NCI-H128 (cell line): ENCODE measurements around the gene LRRC26.

Source experiments
- DNase-seq: peaks from one replicate; lab custom pipeline; 2025; ENCODE audit not compliant: unreplicated experiment; lab: John Stamatoyannopoulos, UW

The LRRC26 gene

GRCh38 chr9:137157618-137158415, 12.0 kb downstream of the LRRC26 start:
- no peak for DNase-seq

- no peak for DNase-seq
Measured at GRCh38 chr9:137156567-137157375, 13.1 kb downstream of the LRRC26 start.

GRCh38 chr9:137152844-137153405, 16.9 kb downstream of the LRRC26 start:
- DNase-seq, result no peak

GRCh38 chr9:137150617-137151457, 19.0 kb downstream of the LRRC26 start:
- no peak for DNase-seq

- no peak for DNase-seq
Measured at GRCh38 chr9:137149942-137150616, 19.8 kb downstream of the LRRC26 start.

GRCh38 chr9:137149363-137149762, 20.5 kb downstream of the LRRC26 start:
- no peak for DNase-seq

GRCh38 chr9:137148661-137149060, 21.2 kb downstream of the LRRC26 start:
- no peak for DNase-seq

GRCh38 chr9:137148242-137148641, 21.6 kb downstream of the LRRC26 start:
- DNase-seq, result no peak

GRCh38 chr9:137147793-137148160, 22.1 kb downstream of the LRRC26 start:
- DNase-seq, result no peak

GRCh38 chr9:137147091-137147792, 22.6 kb downstream of the LRRC26 start:
- no peak for DNase-seq

- no peak for DNase-seq
Measured at GRCh38 chr9:137146527-137146918, 23.3 kb downstream of the LRRC26 start.

- no peak for DNase-seq
Measured at GRCh38 chr9:137145731-137146526, 23.9 kb downstream of the LRRC26 start.

GRCh38 chr9:137143459-137143858, 26.4 kb downstream of the LRRC26 start:
- DNase-seq, result no peak

GRCh38 chr9:137141976-137142936, 27.6 kb downstream of the LRRC26 start:
- DNase-seq, result no peak

- no peak for DNase-seq
Measured at GRCh38 chr9:137141050-137141810, 28.6 kb downstream of the LRRC26 start.

- DNase-seq, result no peak
Measured at GRCh38 chr9:137140151-137141012, 29.5 kb downstream of the LRRC26 start.
